Activated naive CD4-positive, alpha-beta T cell treated with anti-CD3 and anti-CD28 coated beads for 36 hours (primary cell): Measurements from ENCODE around the gene HSPBAP1. TPM values are rescaled to one million over a fixed set of nuclear protein-coding genes. Genes with fewer than 3 reads are reported as not detected.

Experiments used
- CTCF ChIA-PET: fragments of 350-600 bp; sonication (Branson Sonifier 250); formaldehyde crosslinking; loops from one replicate; lab custom pipeline; 2021; ENCODE audit warnings: antibody characterized with exemption; lab: Charles Lee
- DNase-seq: peaks from one replicate; pipeline ENCODE4 v3.0.0-alpha.2; 2020
- H3K27ac Mint-ChIP-seq: one replicate; pipeline ENCODE4 v1.8.0; 2021; ENCODE audit warnings: mild to moderate bottlenecking, mixed read lengths
- H3K27me3 Mint-ChIP-seq: one replicate; pipeline ENCODE4 v1.8.0; 2021; ENCODE audit warnings: low read depth, mixed read lengths
- H3K36me3 Mint-ChIP-seq: one replicate; pipeline ENCODE4 v1.8.0; 2021; ENCODE audit warnings: low read depth, mixed read lengths
- H3K4me1 Mint-ChIP-seq: one replicate; pipeline ENCODE4 v1.8.0; 2021; ENCODE audit warnings: low read depth, mixed read lengths
- H3K4me3 Mint-ChIP-seq: one replicate; pipeline ENCODE4 v1.8.0; 2021; ENCODE audit warnings: mild to moderate bottlenecking, moderate library complexity, mixed read lengths
- H3K9me3 Mint-ChIP-seq: one replicate; pipeline ENCODE4 v1.8.0; 2021; ENCODE audit warnings: mixed read lengths
- intact Hi-C: fragments of 100-400 bp; cut with micrococcal nuclease; formaldehyde crosslinking; loops from one replicate; pipeline ENCODE4 v1.15.1; 2023
- total RNA-seq, 2 experiments: library from RNA; stranded (reverse); gene quantifications; one replicate each; pipeline ENCODE4 v1.2.3, GENCODE V29; 2021

The HSPBAP1 gene
- total RNA-seq, 2 experiments from 2014 or later = 3.0 to 3.2 TPM

GRCh38 chr3:122694966-122695365, 98.7 kb downstream of the HSPBAP1 start:
- Mint-ChIP-seq H3K9me3 (no peaks in the 10 kb centered on the region), H3K27ac (no peak overlapping the region), H3K4me3 (no peak overlapping the region), H3K36me3 (peaks cover 28% of the 10 kb centered on the region), H3K27me3 (no peaks in the 10 kb centered on the region), H3K4me1 (peaks cover 4% of the 10 kb centered on the region)
- CTCF ChIA-PET = interaction anchor here (0.6 to 0.8 kb wide), 3 partner anchors 76 to 274 kb away, joined by 3 to 4 read pairs (median 4); no protein-coding TSS in a partner anchor
- DNase-seq = no peak
- intact Hi-C loops = no loop called here

GRCh38 chr3:122692674-122693073, 101.0 kb downstream of the HSPBAP1 start:
- Mint-ChIP-seq H3K4me3 (no peak overlapping the region), H3K9me3 (no peaks in the 10 kb centered on the region), H3K27me3 (no peaks in the 10 kb centered on the region), H3K27ac (no peak overlapping the region), H3K36me3 (peaks cover 25% of the 10 kb centered on the region), H3K4me1 (no peaks in the 10 kb centered on the region)
- intact Hi-C loops = no loop called here
- CTCF ChIA-PET = no interaction called here
- DNase-seq = no peak

GRCh38 chr3:122691195-122691594, 102.4 kb downstream of the HSPBAP1 start:
- no peak for DNase-seq
- no peaks in the 10 kb centered on the region for H3K27me3 Mint-ChIP-seq
- CTCF ChIA-PET = no interaction called here
- peaks cover 8% of the 10 kb centered on the region for H3K4me1 Mint-ChIP-seq
- intact Hi-C loops = no loop called here
- no peaks in the 10 kb centered on the region for H3K9me3 Mint-ChIP-seq
- H3K27ac Mint-ChIP-seq = no peak overlapping the region
- peaks cover 34% of the 10 kb centered on the region for H3K36me3 Mint-ChIP-seq
- H3K4me3 Mint-ChIP-seq = no peak overlapping the region

GRCh38 chr3:122690096-122690495, 103.5 kb downstream of the HSPBAP1 start:
- peaks cover 36% of the 10 kb centered on the region for H3K36me3 Mint-ChIP-seq
- H3K4me3 Mint-ChIP-seq = no peak overlapping the region

More at GRCh38 chr3:122690096-122690495, 103.5 kb downstream of the HSPBAP1 start:
- no peaks in the 10 kb centered on the region for H3K9me3 Mint-ChIP-seq
- CTCF ChIA-PET = interaction anchor here (0.6 to 1.5 kb wide), 2 partner anchors 12 to 65 kb away, joined by 4 to 5 read pairs; no protein-coding TSS in a partner anchor
- H3K4me1 Mint-ChIP-seq = peaks cover 8% of the 10 kb centered on the region
- H3K27ac Mint-ChIP-seq = no peak overlapping the region
- intact Hi-C loops = no loop called here
- no peak for DNase-seq
- no peaks in the 10 kb centered on the region for H3K27me3 Mint-ChIP-seq

Other genes starting within 250 kb of the HSPBAP1 start
- gene PARP9, start 229.5 kb downstream of the HSPBAP1 start, total RNA-seq = 10 to 100 TPM; 20.4 to 21.1 TPM
- 10 to 100 TPM; 22.3 to 24.5 TPM for gene DTX3L, start 229.5 kb downstream of the HSPBAP1 start, total RNA-seq
- gene PARP15, start 216.2 kb downstream of the HSPBAP1 start, total RNA-seq = 1 to 10 TPM; 3.6 to 5.1 TPM
- gene PARP14, start 113.0 kb downstream of the HSPBAP1 start, total RNA-seq = 10 to 100 TPM; 35.4 to 38.9 TPM
- gene SLC49A4, start 1.2 kb upstream of the HSPBAP1 start, total RNA-seq = 1 to 10 TPM; 1.4 to 1.7 TPM
- not detected for gene SEMA5B, start 233.9 kb upstream of the HSPBAP1 start, total RNA-seq